Measurements from ENCODE around the gene COL9A1. TPM values are rescaled to one million over a fixed set of nuclear protein-coding genes. Genes with fewer than 3 reads are reported as not detected.

COL9A1 gene
- total RNA-seq, 2 donors from 2014 or later, result 0.33 to 18.7 TPM

DNA sequence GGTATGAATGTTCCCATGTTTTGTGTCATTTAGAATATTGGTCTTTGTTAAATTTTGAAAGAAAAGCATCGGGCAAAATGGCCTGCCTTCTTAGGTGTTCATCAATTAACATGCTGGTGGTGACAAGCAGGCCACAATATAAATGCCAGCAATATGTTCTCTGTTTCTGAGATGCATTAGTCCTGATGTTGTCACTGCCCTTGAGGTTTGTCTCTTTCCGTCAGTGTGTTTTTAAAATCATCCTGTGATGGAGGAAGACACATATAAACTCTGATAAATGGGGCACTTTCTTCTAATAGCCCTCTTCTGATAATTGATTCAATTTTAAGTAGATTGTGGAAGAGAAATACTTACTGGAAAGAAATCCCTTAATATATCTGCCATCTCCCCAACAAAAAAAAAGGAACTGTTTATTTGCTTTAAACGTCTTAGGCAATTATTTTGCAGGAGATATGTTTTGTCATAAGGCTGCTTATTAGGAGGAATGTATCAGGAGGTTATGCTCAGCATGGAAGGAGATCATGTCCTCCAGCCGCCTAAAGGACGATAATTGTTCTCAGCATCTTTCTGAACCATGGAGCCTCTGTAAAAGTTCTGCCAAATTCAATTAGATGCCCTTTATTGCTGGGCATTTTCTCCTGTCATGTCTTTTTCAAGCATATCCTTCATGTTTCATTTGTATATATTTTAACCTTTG is 134.1 kb downstream of the COL9A1 start:
- no peak for DNase-seq (ENCODE audit: low spot score)
- Histone ChIP-seq H3K27me3 (no peaks in the 10 kb centered on the region), H3K9me3 (no peaks in the 10 kb centered on the region), H3K4me3 (no peak overlapping the region), H3K4me1 (no peaks in the 10 kb centered on the region), H3K36me3 (no peaks in the 10 kb centered on the region), H3K27ac (no peak overlapping the region)
- TF ChIP-seq, protein P1, sequence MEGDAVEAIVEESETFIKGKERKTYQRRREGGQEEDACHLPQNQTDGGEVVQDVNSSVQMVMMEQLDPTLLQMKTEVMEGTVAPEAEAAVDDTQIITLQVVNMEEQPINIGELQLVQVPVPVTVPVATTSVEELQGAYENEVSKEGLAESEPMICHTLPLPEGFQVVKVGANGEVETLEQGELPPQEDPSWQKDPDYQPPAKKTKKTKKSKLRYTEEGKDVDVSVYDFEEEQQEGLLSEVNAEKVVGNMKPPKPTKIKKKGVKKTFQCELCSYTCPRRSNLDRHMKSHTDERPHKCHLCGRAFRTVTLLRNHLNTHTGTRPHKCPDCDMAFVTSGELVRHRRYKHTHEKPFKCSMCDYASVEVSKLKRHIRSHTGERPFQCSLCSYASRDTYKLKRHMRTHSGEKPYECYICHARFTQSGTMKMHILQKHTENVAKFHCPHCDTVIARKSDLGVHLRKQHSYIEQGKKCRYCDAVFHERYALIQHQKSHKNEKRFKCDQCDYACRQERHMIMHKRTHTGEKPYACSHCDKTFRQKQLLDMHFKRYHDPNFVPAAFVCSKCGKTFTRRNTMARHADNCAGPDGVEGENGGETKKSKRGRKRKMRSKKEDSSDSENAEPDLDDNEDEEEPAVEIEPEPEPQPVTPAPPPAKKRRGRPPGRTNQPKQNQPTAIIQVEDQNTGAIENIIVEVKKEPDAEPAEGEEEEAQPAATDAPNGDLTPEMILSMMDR (IDR thresholded peaks at IDR 0.05), result no peak

Other genes starting within 250 kb of the COL9A1 start
- 10 to 100 TPM; 19.5 TPM for gene FAM135A, start 110.4 kb upstream of the COL9A1 start, total RNA-seq

Data from right atrium auricular region (tissue), 2 donors.